GM21786 (cell line): Measurements from ENCODE around the gene IQCH.

Source experiments
- ATAC-seq: cut with Tn5 transposase; IDR thresholded peaks from one replicate; pipeline ENCODE4 v1.9.1; 2021; ENCODE audit not compliant: unreplicated experiment

IQCH gene

DNA sequence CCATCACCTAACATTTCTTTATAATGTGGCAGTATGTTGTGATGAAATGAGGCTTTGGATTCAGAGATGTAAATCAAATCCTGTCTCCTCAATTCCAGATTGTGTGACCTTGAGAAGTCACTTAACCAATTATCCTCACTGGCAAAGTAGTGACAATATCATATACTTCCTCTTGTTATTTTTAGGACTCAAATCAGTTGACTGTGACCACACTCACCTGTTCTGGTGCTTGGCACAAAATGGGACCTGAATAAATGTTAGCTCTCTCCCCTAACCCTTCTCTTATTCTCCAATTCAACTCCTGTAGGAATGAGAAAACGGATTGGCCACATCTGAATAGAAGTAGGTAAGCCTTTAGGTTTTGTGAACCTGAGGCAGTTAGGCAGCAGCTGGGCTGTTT lies 42.1 kb downstream of the IQCH start:
- no peak for ATAC-seq

DNA sequence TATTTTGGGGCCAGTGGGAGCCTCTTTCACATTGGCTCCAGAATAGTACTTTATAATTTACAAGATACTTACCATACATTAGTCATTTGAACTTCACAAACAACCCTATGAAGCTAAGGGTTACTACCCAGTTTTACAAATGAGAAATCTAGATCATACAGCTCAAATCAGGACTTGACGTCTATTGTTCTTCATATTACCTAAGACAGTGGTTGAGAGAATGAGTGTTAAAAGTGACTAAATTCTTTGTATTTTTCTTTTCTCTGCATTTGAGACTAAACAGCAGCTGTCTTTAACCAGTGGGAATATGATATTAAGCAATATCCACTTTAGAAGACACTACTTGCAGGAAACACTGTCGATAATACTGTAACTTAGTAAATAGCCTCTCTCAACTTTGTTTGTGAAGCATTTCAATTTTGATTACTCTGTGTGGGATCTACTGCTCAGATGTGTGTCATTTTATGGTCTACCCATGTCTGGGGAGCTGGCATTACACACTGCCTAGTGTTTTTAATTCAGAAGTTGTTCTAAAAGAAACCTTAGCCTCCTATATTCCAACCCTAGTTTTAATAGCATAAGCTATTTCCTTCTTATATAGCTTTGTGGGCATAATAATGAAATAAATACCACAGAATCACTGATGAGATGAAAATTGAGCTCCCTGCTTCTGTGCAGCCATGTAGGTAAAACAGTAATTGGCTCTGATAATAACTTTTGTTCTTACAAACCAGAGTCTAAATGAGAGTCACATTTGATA lies 45.9 kb downstream of the IQCH start:
- ATAC-seq: no peak

DNA sequence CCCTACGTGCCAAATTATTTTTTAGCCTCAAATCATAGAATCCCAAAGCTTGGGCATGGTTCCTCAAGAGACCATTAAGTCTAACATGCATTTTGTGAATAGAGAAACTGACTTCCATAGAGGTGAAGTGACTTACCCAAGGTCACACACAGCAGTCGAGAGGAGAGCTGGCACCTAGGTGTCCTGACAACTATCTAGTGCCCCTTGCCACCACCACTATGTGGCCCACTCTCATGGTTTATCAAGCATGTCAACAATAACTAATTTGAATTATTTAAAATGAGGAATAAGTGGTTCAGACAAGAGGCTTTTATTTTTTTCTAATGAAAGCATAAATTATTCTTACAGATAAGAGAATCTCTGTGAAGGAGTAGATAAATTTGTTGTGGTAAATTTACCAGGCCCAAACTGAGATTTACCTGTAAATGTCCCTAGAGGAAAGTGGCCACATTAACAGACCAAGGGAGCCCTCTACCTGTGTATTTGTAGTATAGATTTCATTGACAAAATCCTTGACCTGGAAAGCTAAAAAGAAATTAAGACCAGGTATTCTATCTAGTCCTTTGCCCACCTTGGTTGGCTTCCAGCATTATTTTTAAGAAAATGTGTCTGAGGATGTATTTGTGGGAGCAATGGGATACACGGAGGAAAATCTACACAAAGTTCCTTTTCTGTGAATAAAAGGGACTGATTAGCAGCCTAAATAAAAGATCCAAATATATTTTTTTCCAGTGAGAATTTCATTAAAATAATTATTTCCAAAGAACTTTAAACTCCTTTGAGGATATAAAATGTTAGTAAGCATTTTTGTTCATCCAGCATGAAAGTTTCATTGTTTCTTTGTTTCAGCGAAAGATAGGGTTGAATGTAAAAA lies 49.1 kb downstream of the IQCH start:
- ATAC-seq: no peak

DNA sequence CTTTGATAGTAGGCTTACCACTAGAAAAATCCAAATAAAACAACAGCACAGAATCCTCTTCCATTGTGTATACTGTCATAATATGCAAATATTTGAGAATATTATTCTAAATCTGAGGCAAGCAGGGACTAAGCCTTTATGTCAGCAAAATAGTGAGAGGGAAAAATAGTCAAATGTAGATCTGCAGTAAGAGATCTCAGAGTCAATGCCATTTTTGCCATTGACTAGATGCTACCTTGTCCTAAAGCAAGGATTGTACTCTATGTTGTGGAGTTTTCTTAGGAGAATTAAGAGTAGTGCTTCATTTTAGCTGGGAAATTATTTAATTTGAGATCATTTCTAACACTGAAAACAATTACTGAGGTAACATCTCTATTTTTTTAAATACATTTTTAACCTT lies 50.2 kb downstream of the IQCH start:
- no peak for ATAC-seq

DNA sequence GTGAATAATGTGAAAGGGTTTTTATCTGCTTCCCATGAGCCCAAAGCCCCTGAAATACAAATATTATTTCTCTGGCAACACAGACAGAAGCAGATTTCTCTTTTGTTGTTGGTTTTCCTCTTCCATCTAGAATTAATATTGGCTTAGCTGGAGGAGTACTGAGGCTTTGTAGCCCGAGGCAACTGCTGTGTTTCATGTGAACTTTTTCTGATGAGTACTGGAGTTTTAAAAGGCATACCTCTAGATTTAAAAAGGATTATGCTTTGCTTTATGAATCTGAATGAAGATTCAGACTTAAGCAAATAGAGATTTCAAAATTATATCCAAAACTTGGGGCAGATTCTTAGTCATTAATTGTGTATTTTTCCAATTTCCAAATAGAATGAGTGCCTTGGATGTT lies 50.9 kb downstream of the IQCH start:
- ATAC-seq: no peak

DNA sequence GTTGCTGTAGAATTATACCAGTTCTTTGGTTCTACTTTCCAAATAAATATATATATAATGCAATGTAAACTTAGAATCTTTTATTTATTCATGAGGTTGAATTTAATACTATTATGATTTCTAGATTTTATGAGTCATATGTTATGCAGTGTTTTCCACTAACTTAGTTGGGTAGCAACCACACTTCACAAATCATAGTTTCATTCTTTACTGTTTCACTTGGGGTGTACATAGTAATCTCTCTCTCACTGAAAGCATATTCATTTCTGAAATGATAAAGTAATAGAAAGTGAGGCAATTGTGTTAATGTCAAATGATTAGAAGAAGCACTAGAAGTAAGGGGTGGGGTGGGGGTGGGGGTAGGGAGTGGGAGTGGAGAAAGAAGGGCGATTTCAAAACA lies 52.6 kb downstream of the IQCH start:
- ATAC-seq: no peak

DNA sequence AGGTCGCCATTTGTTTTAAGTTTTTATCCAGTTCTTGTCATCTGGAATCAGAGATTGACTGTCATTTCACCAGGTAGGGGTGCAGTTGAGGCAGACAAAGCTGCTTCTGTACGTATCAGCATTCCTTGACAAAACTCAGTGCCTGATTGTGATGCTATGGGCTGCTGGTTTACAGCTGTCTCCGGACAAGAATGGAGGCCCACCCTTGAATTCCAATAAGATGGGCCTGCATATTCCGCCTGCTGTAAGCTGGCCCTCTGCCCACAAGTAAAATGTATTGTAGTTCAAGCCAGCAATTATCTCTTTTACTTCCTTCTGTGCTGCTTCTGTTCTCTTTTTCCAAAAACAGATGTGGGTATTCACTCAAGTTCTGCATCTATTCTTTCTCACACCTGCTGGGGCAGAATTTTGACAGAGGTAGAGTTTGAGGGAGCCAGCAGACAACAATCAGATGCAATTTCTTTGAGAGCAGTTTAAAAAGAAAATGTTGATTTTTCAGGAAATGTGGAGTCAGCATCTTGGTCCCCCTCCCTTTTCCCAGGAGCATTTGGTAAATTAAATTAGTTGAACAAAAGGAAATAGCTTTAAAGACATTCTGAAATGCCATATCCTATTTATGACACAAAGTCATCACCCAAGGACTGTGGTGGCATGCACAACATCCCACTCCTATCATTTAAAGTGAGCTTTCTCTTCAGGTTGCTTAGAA lies 53.5 kb downstream of the IQCH start:
- no peak for ATAC-seq

DNA sequence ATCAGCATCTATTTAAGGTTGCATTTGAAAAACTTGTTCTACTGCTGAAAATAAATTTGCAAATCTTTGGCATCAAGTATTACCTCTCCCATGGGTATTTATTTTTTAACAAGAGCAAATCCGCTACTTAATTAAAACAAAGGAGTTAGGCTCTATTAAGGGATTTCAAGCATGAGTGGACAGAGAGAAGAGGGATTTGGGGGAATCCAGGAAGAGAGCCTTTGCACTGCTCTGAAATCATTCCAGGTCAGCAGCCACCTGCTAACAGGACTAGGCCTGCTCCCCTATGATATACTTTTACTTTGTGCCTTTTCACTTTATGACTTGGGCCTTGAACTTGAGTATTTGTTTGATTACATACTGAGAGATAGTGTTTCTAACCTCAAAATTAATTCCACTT lies 57.1 kb downstream of the IQCH start:
- no peak for ATAC-seq

DNA sequence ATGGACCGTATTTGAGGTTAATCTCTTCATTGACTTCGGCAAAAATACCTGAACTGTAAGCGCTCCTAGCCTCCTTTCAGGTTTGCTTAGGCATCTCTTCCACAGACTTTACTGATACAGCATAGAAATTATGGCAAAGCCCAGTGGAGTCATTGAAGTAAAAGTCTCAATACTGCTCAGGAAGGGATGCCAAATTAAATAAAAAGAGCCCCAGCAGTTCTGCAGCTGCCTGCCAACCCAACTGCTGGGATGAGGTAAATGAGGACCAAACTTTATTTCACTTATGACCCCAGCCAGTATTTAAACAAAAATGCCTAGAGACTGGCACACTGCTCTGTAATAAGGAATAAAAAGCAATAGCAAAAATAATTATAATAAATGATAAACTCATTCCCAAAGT lies 65.4 kb downstream of the IQCH start:
- ATAC-seq: no peak

DNA sequence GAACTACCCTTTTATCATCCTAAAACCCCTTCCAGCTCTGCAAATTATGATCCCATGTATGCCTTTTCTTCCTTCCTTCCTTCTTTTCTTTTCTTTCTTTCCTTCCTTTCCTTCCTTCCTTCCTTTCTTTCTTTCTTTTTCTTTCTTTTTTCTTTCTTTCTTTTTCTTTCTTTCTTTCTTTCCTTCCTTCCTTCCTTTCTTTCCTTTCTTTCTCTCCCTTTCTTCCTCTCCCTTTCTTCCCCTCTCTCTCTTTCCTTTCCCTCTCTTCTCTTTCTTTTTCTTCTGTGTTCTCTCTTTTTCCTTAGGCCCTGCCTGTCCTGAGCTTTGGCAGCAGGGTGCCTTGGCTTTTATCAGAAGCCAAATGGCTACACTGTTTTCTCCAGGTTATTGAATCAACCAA lies 66.8 kb downstream of the IQCH start:
- ATAC-seq: no peak

DNA sequence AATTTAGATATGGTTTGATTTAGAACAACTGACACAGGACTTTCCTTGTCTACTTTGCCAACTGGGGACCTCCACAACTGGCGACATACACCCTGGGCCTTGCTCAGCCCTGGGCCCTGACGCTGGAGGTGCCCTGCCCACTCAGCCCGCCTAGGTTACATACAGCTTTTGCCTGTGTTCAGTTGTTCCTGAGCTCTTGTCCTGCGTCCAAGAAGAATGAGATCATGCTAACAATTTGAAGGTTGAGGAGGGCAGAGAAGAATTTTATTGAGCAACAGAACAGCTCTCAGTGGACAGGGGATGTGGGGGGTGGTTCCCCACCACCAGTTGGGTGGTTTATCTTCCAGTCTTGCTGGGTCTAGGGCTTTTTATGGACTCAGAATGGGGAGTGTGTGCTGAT lies 67.9 kb downstream of the IQCH start:
- no peak for ATAC-seq

DNA sequence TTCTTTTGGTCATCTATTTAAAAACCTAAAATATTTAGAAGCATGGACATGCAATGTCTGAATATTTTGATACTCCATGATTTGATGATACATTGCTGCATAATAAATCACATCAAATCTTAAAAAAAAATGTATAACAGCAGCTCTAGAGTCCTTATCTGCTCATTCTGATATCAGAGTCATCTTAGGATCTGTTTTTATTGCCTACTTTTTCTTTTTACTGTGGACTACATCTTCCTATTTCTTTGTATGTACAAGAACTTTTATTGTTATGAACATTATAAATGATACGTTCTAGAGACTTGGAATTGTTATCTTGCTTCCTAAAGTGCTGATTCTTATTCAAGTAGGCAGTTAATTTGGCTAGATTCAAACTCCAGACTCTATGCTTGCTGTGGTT lies 72.7 kb downstream of the IQCH start:
- ATAC-seq: no peak

DNA sequence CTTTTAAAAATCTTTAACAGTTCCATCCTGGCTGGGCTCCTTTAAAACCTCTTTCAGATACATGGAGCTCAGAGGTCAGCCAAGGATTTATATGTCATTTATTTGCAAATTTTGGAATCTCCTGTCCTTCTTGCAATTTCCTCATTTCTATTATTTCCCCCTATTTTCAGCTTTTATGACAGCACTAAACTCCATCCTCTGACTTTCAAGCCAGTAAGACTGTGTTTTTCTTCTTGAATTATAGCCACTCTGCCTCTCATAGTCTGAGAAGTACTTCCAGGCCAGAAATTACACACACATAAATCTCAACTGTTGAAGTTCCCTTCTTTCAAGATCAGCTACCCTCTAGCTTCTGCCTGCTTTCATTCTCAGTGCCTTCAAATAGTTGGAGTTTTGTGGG lies 73.2 kb downstream of the IQCH start:
- ATAC-seq: no peak

DNA sequence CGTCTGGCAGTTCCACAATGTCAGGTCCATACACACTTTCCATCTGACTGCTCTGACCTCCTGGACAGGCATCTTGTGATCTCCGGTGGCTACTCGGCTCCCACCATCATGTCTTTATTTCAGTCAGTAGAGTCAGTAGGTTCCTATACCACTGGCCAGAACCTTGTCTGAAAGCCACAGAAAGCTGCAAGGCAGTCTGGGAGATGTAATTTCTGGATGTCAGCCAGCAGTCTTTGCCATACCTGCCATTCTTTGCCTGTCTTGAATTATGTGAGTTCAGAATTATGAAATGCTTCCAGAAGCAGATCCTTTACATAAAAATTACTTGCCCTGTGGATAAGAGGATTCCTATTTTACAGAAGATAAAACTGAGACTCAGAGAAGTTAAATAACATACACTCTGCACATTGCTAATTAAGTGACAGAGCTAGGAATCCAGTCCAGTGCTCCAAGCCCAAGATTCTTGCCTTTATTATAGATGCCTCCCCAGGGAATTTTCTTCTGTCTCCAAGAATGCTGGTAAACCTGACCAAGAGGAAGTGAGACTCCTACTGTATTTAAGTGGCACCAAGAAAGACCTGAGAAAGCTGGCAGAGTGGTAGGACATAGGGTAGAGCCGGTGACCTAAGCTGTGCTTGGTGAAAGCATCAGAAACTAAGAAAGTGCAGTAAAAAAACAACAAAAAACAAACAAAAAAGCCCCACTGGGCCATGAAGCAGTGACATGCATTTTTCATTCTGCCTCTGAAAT lies 75.6 kb downstream of the IQCH start:
- ATAC-seq: no peak

DNA sequence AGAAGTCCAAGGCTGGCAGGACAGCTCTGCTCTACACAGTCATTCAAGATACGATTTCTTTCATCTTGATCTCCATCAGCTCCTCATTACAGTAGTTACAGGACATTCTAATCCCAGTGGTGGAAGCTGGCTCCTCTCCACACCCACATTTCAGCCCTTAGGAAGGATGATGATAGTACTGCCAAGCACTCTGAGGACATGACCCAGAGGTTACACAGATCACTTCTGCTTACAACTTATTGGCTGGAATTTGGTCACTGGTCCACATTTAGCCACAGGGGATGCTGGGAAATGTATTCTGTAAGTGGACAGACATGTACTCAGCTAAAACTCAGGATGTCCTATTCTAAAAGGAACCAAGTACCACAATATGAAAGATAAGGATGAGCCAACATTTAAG lies 77.1 kb downstream of the IQCH start:
- no peak for ATAC-seq

DNA sequence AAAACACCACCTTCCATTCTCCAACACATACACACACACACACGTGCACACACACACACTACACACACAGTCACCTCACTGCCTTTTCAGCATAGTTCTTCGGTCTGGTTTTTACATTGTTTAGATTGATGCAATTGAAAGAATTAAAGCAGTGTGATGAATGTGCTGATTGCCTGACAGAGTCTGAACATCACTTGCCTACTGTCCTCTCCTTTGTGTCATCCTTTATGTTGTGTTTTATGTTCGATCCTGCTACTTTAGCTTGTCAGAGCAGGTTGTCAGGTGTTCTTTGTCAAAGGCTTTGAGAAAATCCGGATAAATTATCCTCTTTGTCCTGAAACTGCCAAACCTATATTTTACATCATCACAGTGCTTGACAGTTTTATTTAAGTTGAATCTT lies 80.4 kb downstream of the IQCH start:
- no peak for ATAC-seq

DNA sequence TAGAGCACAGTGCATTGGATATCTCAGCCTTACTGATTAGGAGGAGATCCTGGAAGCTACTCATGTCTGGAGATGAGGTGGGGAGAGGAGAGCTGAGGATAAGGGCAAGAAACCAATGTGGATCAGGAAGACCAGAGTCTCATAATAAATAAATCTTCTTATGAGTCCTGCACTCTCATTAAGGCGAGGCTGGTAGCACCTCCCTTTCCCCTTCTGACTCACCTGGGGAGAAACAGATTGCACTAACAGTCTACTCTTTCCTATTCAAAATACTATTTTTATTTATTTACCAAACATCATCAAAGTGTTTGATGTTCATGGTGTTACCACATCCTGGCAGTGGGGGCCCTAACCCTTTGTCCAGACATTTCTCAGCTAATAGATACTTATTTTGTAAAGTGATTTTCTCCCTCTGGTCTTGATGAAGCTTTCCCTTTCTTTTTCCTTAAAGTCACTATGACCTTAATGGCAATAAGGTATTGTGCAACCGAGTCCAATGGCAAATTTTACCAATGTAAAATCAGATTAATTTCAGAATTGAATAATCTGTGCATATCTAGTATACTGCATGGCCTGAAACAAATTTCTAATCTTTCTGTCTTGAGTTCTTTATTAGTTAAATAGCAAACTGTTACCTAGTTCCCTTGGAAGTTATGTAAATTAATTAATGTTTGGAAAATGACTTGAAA lies 81.1 kb downstream of the IQCH start:
- no peak for ATAC-seq

DNA sequence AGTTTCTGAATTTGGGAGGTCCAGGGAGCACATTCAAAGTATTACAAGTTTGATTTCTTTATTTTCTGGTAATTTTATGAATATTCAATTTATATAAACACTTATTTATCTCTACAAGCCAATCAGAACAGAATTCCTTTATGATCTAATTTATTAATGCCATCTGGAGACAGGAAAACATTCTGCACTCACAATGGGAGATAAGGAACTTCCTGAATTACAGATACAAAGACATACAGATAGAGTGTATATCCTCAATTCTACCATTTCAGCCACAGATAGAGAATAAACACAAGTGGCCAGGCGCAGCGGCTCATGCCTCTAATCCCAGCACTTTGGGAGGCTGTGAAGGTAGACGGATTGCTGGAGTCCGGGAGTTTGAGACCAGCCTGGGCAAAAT lies 86.0 kb downstream of the IQCH start:
- ATAC-seq: no peak

DNA sequence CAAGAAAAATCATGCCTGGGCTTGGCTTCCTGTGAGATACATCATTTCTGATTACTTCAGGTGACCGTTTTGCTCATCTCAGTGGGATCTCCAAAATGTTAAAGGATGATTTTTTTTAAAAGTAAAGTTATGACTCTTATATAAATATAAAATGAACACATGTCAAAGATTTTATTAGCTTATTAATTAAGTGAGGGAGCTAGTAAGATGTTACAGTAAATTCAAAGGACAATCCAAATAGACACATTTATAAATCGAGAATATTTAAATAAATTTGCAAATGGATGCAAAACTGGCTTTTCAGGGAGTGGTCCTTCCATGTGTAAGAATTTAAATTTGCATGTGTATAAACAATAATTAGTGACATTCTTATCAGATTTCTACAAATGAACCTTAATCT lies 87.0 kb downstream of the IQCH start:
- ATAC-seq: no peak

DNA sequence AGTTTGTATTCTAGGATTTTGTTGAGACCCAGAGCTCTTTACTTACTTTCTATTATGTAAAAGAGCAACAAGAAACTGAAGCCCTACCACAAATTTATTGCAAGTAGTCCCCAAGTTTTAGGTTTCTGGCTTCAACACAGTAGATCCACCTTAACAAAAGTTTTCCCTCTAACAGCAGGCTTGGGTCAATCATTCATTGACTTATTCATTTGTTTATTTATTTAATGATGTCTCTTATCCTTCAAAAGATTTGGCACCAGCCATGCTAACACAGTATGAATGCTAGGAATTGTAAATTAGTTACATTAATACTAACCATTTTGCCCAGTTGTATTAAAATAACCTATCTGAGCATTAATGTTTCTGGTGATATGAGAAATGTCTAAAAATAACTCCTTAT lies 88.6 kb downstream of the IQCH start:
- no peak for ATAC-seq

DNA sequence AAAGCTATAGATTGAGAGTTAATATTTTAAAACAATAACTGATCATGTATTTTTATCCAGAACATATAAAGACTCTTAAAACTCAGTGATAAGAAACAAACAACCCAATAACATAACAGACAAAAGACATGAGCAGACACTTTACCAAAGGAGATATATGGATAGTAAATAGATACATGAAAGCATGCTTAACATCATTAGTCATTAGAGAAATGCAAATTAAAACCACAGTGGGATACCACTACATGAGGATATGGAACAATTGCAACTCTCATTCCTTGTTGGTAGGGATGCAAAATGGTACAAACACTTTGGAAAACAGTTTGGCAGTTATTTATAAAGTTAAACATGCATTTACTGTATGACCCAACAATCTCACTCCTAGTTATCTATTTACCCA lies 95.0 kb downstream of the IQCH start:
- ATAC-seq: no peak
